Measurements from ENCODE around the gene VPS13D. TPM values are rescaled to one million over a fixed set of nuclear protein-coding genes. Genes with fewer than 3 reads are reported as not detected.
"Not testable (repeated sequence)": the region's sequence is repeated elsewhere in the genome, so short reads cannot be mapped to it uniquely, and the experiment has no call there.

VPS13D gene
- total and polyA plus RNA-seq, 10 of the 15 experiments (the other 5 are each of a cell fraction or from before 2014, with no cell fraction given), result 1.4 to 16.9 (median 8.5) TPM

DNA sequence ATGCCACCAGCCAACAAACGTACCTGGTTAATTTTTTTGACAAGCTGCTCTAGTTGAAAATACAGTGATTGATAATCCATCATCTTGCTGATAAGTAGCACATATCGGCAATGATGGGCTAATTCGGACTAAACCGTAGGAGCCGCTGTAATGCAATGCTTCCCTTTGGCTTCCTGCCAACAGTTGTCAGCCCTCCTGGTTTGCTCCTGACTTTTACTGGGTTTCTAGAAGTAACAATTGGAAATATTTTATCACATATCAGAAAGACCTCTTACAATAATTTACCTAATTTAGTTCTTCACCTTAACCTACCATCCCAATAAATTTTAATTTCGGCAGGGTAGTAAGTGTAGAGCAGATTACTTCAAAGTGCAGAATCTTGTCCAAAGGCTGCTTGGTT, 239.7 kb downstream of the VPS13D start (continued):
- TF ChIP-seq, protein P1, sequence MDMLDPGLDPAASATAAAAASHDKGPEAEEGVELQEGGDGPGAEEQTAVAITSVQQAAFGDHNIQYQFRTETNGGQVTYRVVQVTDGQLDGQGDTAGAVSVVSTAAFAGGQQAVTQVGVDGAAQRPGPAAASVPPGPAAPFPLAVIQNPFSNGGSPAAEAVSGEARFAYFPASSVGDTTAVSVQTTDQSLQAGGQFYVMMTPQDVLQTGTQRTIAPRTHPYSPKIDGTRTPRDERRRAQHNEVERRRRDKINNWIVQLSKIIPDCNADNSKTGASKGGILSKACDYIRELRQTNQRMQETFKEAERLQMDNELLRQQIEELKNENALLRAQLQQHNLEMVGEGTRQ (IDR thresholded peaks at IDR 0.05; ENCODE audit: borderline replicate concordance, low read depth, low read length), result no peak

DNA sequence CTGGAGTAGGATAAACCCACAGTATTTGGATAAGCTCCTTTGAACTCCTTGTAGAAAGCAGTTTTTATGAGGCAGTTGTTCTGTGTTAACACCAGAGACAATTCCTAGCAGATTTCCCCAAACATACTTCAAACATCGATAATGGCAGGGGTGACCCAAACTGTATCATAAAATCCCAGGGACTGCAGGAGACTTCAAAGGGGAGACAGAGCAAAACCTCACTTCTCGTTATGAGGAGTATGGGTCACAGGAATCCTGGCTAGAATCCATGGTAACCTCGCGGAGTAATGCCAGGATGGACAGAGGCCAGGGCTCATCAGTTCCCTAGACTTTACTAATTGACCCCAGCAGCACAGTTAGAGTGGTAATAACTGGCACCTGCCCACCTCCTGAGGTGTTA, 240.2 kb downstream of the VPS13D start:
- Histone ChIP-seq H3K9ac (ENCODE audit: control insufficient read depth, insufficient read depth, low read length) (no peak overlapping the region), H2AFZ (ENCODE audit: control insufficient read depth, low read depth, low read length) (no peak overlapping the region), H3K36me3 (ENCODE audit: control insufficient read depth in 2 of 2, insufficient read depth in 2 of 2, low read length in 1 of 2) (no peaks in the 10 kb centered on the region; a peak in 1 of 4 replicates), H3K4me2 (ENCODE audit: control insufficient read depth, insufficient read depth) (no peak overlapping the region), H3K9me3 (replicated peaks; ENCODE audit: control insufficient read depth, insufficient read depth, low read length) (peaks cover 1% of the 10 kb centered on the region; the same call in 1 of the 3 replicates), H3K4me3 (no peak overlapping the region), H4K20me1 (ENCODE audit: control insufficient read depth, insufficient read depth) (no peaks in the 10 kb centered on the region), H3K4me1 (ENCODE audit: control insufficient read depth, insufficient read depth, low read length) (no peaks in the 10 kb centered on the region), H3K79me2 (ENCODE audit: control insufficient read depth, insufficient read depth, low read length) (no peaks in the 10 kb centered on the region), H3K27me3 (replicated peaks in 1 of 2; ENCODE audit: control insufficient read depth in 2 of 2, insufficient read depth in 2 of 2, low read length in 1 of 2) (no peaks in the 10 kb centered on the region), H3K27ac (ENCODE audit: control insufficient read depth, insufficient read depth) (no peak overlapping the region)
- BruUV-seq (replicated peaks), result no TSS peak
- intact Hi-C loops (cut with micrococcal nuclease; ENCODE audit: unreplicated experiment), result no loop called here
- TF ChIP-seq SIN3A (IDR thresholded peaks at IDR 0.05; ENCODE audit: low read depth, low read length), result no peak
- in situ Hi-C loops (cut with MboI), result no loop called here
- SMC1A ChIA-PET (ENCODE audit: uncharacterized antibody, unreplicated experiment), result no interaction called here
- CTCF ChIA-PET, result no interaction called here
- RAD21 ChIA-PET (ENCODE audit: unreplicated experiment), result no interaction called here
- FAIRE-seq, result no peak
- no peak for ATAC-seq
- no peak for DNase-seq (ENCODE audit: low read depth, low spot score)
- WGBS (ENCODE audit: insufficient coverage, insufficient replicate concordance, low lambda C conversion rate, missing lambda C conversion rate), result 87% methylated on average over 4 of the region's 4 CpGs
- POLR2A ChIA-PET, result no interaction called here

DNA sequence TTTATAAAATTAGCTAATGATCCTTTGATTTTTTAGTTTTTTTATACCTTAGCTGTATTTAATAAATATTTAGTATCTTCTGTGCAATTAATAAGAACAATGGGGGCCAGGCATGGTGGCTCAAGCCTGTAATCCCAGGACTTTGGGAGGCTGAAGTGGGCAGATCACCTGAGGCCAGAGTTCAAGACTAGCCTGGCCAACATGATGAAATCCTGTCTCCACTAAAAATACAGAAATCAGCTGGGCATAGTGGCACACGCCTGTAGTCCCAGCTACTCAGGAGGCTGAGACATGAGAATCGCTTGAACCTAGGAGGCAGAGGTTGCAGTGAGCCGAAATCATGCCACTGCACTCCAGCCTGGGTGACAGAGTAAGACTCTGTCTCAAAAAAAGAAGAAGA, 241.1 kb downstream of the VPS13D start:
- intact Hi-C loops (cut with micrococcal nuclease; ENCODE audit: unreplicated experiment); H2AFZ ChIP-seq (ENCODE audit: control insufficient read depth, low read depth, low read length); H3K4me3 ChIP-seq; BruUV-seq (replicated peaks); ATAC-seq; H3K4me2 ChIP-seq (ENCODE audit: control insufficient read depth, insufficient read depth); H3K27ac ChIP-seq (ENCODE audit: control insufficient read depth, insufficient read depth); H3K79me2 ChIP-seq (ENCODE audit: control insufficient read depth, insufficient read depth, low read length); RAD21 ChIA-PET (ENCODE audit: unreplicated experiment); FAIRE-seq; H3K4me1 ChIP-seq (ENCODE audit: control insufficient read depth, insufficient read depth, low read length); H3K9ac ChIP-seq (ENCODE audit: control insufficient read depth, insufficient read depth, low read length); CTCF ChIA-PET; H4K20me1 ChIP-seq (ENCODE audit: control insufficient read depth, insufficient read depth); H3K27me3 ChIP-seq (replicated peaks in 1 of 2; ENCODE audit: control insufficient read depth in 2 of 2, insufficient read depth in 2 of 2, low read length in 1 of 2); H3K36me3 ChIP-seq (ENCODE audit: control insufficient read depth in 2 of 2, insufficient read depth in 2 of 2, low read length in 1 of 2); POLR2A ChIA-PET; in situ Hi-C loops (cut with MboI); H3K9me3 ChIP-seq (replicated peaks; ENCODE audit: control insufficient read depth, insufficient read depth, low read length); DNase-seq (ENCODE audit: low read depth, low spot score): not testable (repeated sequence)
- SMC1A ChIA-PET (ENCODE audit: uncharacterized antibody, unreplicated experiment), result interaction anchor here (0.6 kb wide), 1 partner anchor 1111 kb away, joined by 3 read pairs; no protein-coding TSS in a partner anchor
- WGBS (ENCODE audit: insufficient coverage, insufficient replicate concordance, low lambda C conversion rate, missing lambda C conversion rate), result 97% methylated on average over 3 of the region's 3 CpGs
